Measurements from ENCODE around the gene AKT3. TPM values are rescaled to one million over a fixed set of nuclear protein-coding genes. Genes with fewer than 3 reads are reported as not detected.

Gene AKT3
- total and polyA plus RNA-seq, 2 experiments from 2014 or later, result 4.5 to 18.5 TPM

- no peak for TF ChIP-seq ZNF462 (CRISPR knock-in tag; IDR thresholded peaks at IDR 0.05)
- no peak for TF ChIP-seq CTCF (conservative IDR thresholded peaks at IDR 0.05; ENCODE audit: low read depth in 2 of 2)
- no peak for TF ChIP-seq STAT1 (IDR thresholded peaks at IDR 0.05; ENCODE audit: unreplicated experiment)
- no peak for TF ChIP-seq EZH2phosphoT487 (IDR thresholded peaks at IDR 0.05; ENCODE audit: unreplicated experiment)
- no peak for TF ChIP-seq JUNB (IDR thresholded peaks at IDR 0.05; ENCODE audit: unreplicated experiment)
Observed at GRCh38 chr1:243459059-243459458, 391.0 kb downstream of the AKT3 start (continued).

- Histone ChIP-seq H4K20me1 (replicated peaks; ENCODE audit: insufficient read depth) (no peaks in the 10 kb centered on the region), H2AFZ (no peak overlapping the region), H3K36me3 (ENCODE audit: insufficient read depth) (no peaks in the 10 kb centered on the region), H3K4me2 (no peak overlapping the region), H3K4me1 (ENCODE audit: insufficient read depth) (no peaks in the 10 kb centered on the region), H3F3A (replicated peaks; ENCODE audit: low read depth) (no peaks in the 10 kb centered on the region), H3K27me3 (ENCODE audit: insufficient read depth) (no peaks in the 10 kb centered on the region), H3K27ac (ENCODE audit: low read depth) (no peak overlapping the region), H3K4me3 (no peak overlapping the region), H3K9me2 (ENCODE audit: insufficient read depth) (no peaks in the 10 kb centered on the region), H3K79me2 (replicated peaks; ENCODE audit: insufficient read depth) (no peaks in the 10 kb centered on the region)
- H3K27me3 Mint-ChIP-seq (ENCODE audit: insufficient read depth, low read depth, poor library complexity), result peaks cover 2% of the 10 kb centered on the region
- H3K9me3 Mint-ChIP-seq, result no peaks in the 10 kb centered on the region
- H3K4me3 Mint-ChIP-seq, result no peak overlapping the region
- no peak for ATAC-seq
- DNase-seq (ENCODE audit: low spot score), result no peak
- H3K36me3 Mint-ChIP-seq (ENCODE audit: low read depth), result no peaks in the 10 kb centered on the region
- H3K27ac Mint-ChIP-seq, result no peak overlapping the region
- no peaks in the 10 kb centered on the region; the same call in 2 of the 3 replicates for H3K4me1 Mint-ChIP-seq
- TF ChIP-seq NANOG (IDR thresholded peaks at IDR 0.05; ENCODE audit: borderline replicate concordance) (no peak), ZNF331 (CRISPR knock-in tag; IDR thresholded peaks at IDR 0.05; ENCODE audit: low read depth) (no peak), CREB1 (CRISPR knock-in tag; IDR thresholded peaks at IDR 0.05; ENCODE audit: low read depth) (no peak), ZNF462 (CRISPR knock-in tag; IDR thresholded peaks at IDR 0.05) (no peak)
Observed at GRCh38 chr1:243457363-243457982, 392.6 kb downstream of the AKT3 start.

All from GM23338 (cell line).